Testis (tissue), 3 donors: ENCODE measurements around the gene TIMD4. TPM values are rescaled to one million over a fixed set of nuclear protein-coding genes. Genes with fewer than 3 reads are reported as not detected.
"Not testable (repeated sequence)": the region's sequence is repeated elsewhere in the genome, so short reads cannot be mapped to it uniquely, and the experiment has no call there.

Experiments used
- DNase-seq: peaks from one replicate; pipeline ENCODE4 v3.0.0-alpha.2; 2019
- H3K27ac ChIP-seq, 2 donors: fragments of 200-600 bp; sonication (generic); one replicate each; pipeline ENCODE4 v1.5.1; 2019
- H3K27me3 ChIP-seq: fragments of 200-600 bp; sonication (generic); one replicate; pipeline ENCODE4 v1.5.1; 2019
- H3K36me3 ChIP-seq: fragments of 200-600 bp; sonication (generic); one replicate; pipeline ENCODE4 v1.5.1; 2017; ENCODE audit warnings: low read depth; ENCODE audit errors: missing control alignments
- H3K4me1 ChIP-seq: fragments of 200-600 bp; sonication (generic); one replicate; pipeline ENCODE4 v1.5.1; 2019
- H3K4me3 ChIP-seq, 2 donors: fragments of 200-600 bp; sonication (generic); one replicate each; pipeline ENCODE4 v1.5.1; 2017 to 2019
- H3K9me3 ChIP-seq: fragments of 200-600 bp; sonication (generic); one replicate; pipeline ENCODE4 v1.5.1; 2017
- CTCF ChIP-seq, 3 experiments: fragments of 450-650 bp in 2 of 3; fragments of 200-600 bp in 1 of 3; sonication (generic) in 1 of 3; IDR thresholded peaks; one replicate each; pipeline ENCODE4 v1.5.1; 2016 to 2019; ENCODE audit warnings: antibody characterized with exemption in 3 of 3, mild to moderate bottlenecking in 2 of 3, moderate library complexity in 1 of 3
- POLR2A ChIP-seq: fragments of 450-650 bp; IDR thresholded peaks from one replicate; pipeline ENCODE4 v1.6.1; 2017; ENCODE audit warnings: antibody characterized with exemption, mild to moderate bottlenecking, moderate library complexity
- WGBS, 2 donors: methylation state at CpG; one replicate each; pipeline ENCODE4 v1.1.5; 2018; 5-methylcytosine and 5-hydroxymethylcytosine counted together
- intact Hi-C: fragments of 100-400 bp; cut with DNase I; formaldehyde crosslinking; loops from one replicate; pipeline ENCODE4 v1.15.1; 2023; ENCODE audit warnings: low total_unique reads
- polyA plus RNA-seq: library from polyadenylated mRNA; stranded (reverse); fragments of 350-450 nt; fragmentation: Illumina TruSeq; extraction: RNeasy Lipid Tissue Mini Kit (QIAGEN cat#74804); gene quantifications from one replicate; pipeline ENCODE4 v1.2.3, GENCODE V29; 2014; ENCODE audit warnings: low read depth, low replicate concordance; ENCODE audit not compliant: insufficient read depth
- total RNA-seq, 2 donors: library from RNA; depleted of rRNA; stranded (reverse); fragments of >200 nt; gene quantifications; one replicate each; pipeline ENCODE4 v1.2.3, GENCODE V29; 2016

TIMD4 gene
- total and polyA plus RNA-seq, 3 donors from 2014 or later = 34.4 to 197 (median 78.0) TPM

GRCh38 chr5:156981481-156981880 is 18.5 kb upstream of the TIMD4 start:
- no peaks in the 10 kb centered on the region for H3K9me3 ChIP-seq
- no peak overlapping the region for H3K27ac ChIP-seq
- TF ChIP-seq POLR2A (no peak), CTCF (IDR thresholded peaks at IDR 0.05) (no peak)
- no peak for DNase-seq
- no peaks in the 10 kb centered on the region for H3K27me3 ChIP-seq
- no peak overlapping the region for H3K4me3 ChIP-seq
- H3K4me1 ChIP-seq = no peaks in the 10 kb centered on the region
- intact Hi-C loops = no loop called here
- H3K36me3 ChIP-seq = no peaks in the 10 kb centered on the region

- Histone ChIP-seq H3K36me3 (no peaks in the 10 kb centered on the region), H3K4me1 (no peaks in the 10 kb centered on the region), H3K27me3 (no peaks in the 10 kb centered on the region), H3K27ac (no peak overlapping the region), H3K9me3 (no peaks in the 10 kb centered on the region), H3K4me3 (no peak overlapping the region)
- 79 to 83% methylated on average over 6 of the region's 6 CpGs for WGBS, 2 donors
- no peak for DNase-seq
- intact Hi-C loops = no loop called here
- TF ChIP-seq CTCF (IDR thresholded peaks at IDR 0.05) = no peak
- TF ChIP-seq POLR2A = no peak
Observed at GRCh38 chr5:156974328-156974727, 11.3 kb upstream of the TIMD4 start.

- Histone ChIP-seq H3K27ac (no peak overlapping the region), H3K27me3 (no peaks in the 10 kb centered on the region), H3K4me1 (no peaks in the 10 kb centered on the region), H3K4me3 (no peak overlapping the region), H3K9me3 (no peaks in the 10 kb centered on the region), H3K36me3 (no peaks in the 10 kb centered on the region)
- WGBS, 2 donors = 82 to 86% methylated on average over 3 of the region's 3 CpGs
- TF ChIP-seq POLR2A (no peak), CTCF (IDR thresholded peaks at IDR 0.05) (no peak)
- intact Hi-C loops = no loop called here
- DNase-seq = no peak
Observed at GRCh38 chr5:156971848-156972525, 9.0 kb upstream of the TIMD4 start.

- H3K4me3 ChIP-seq = no peak overlapping the region
- H3K27me3 ChIP-seq = no peaks in the 10 kb centered on the region
- no peaks in the 10 kb centered on the region for H3K4me1 ChIP-seq
- H3K9me3 ChIP-seq = no peaks in the 10 kb centered on the region
- no peak for DNase-seq
- no peaks in the 10 kb centered on the region for H3K36me3 ChIP-seq
- intact Hi-C loops = no loop called here
- no peak overlapping the region for H3K27ac ChIP-seq
- TF ChIP-seq CTCF (IDR thresholded peaks at IDR 0.05) (no peak), POLR2A (no peak)
- 91% methylated on average over 3 of the region's 3 CpGs for WGBS, 2 donors
Observed at GRCh38 chr5:156971415-156971814, 8.4 kb upstream of the TIMD4 start.

GRCh38 chr5:156967386-156967785 is 4.4 kb upstream of the TIMD4 start:
- DNase-seq, H3K9me3 ChIP-seq, H3K4me3 ChIP-seq, intact Hi-C loops, H3K36me3 ChIP-seq, H3K4me1 ChIP-seq, H3K27me3 ChIP-seq, H3K27ac ChIP-seq: not testable (repeated sequence)
- 91 to 92% methylated on average over 3 of the region's 3 CpGs for WGBS, 2 donors
